Liver (tissue), 9 donors: ENCODE results near the gene PRMT9. TPM values are rescaled to one million over a fixed set of nuclear protein-coding genes. Genes with fewer than 3 reads are reported as not detected.

ENCODE experiments used
- DNase-seq: peaks from one replicate; pipeline ENCODE4 v3.0.0-alpha.2; 2017; ENCODE audit warnings: low spot score
- H3K27ac ChIP-seq, 2 donors: one replicate each; pipeline ENCODE4 v1.7.0; 2013; ENCODE audit warnings: inconsistent platforms in 2 of 2, low read length in 2 of 2, control low read depth in 1 of 2, low read depth in 1 of 2, mild to moderate bottlenecking in 1 of 2
- H3K27me3 ChIP-seq, 4 donors: one replicate each; pipeline versions ENCODE4 v1.6.1 to v1.7.0; 2013; ENCODE audit warnings: low read length in 3 of 4, inconsistent platforms in 1 of 4, mild to moderate bottlenecking in 1 of 4, moderate library complexity in 1 of 4; ENCODE audit not compliant: control insufficient read depth in 4 of 4, insufficient read depth in 4 of 4
- H3K36me3 ChIP-seq, 4 donors: one replicate each; pipeline versions ENCODE4 v1.6.1 to v1.7.0; 2013; ENCODE audit warnings: low read length in 3 of 4, mild to moderate bottlenecking in 3 of 4, low read depth in 1 of 4, moderate library complexity in 1 of 4; ENCODE audit not compliant: control insufficient read depth in 4 of 4, insufficient read depth in 3 of 4
- H3K4me1 ChIP-seq, 4 donors: one replicate each; pipeline versions ENCODE4 v1.6.1 to v1.7.0; 2013; ENCODE audit warnings: low read length in 3 of 4, mild to moderate bottlenecking in 3 of 4, moderate library complexity in 1 of 4; ENCODE audit not compliant: control insufficient read depth in 4 of 4, insufficient read depth in 4 of 4
- H3K4me3 ChIP-seq, 3 donors: one replicate each; pipeline versions ENCODE4 v1.6.1 to v1.7.0; 2013; ENCODE audit warnings: low read length in 3 of 3, control low read depth in 1 of 3, low read depth in 1 of 3, mild to moderate bottlenecking in 1 of 3
- H3K9ac ChIP-seq, 2 donors: one replicate each; pipeline ENCODE4 v1.7.0; 2013; ENCODE audit warnings: low read length in 2 of 2, mild to moderate bottlenecking in 2 of 2, moderate library complexity in 2 of 2, control low read depth in 1 of 2, low read depth in 1 of 2
- H3K9me3 ChIP-seq, 4 donors: one replicate each; pipeline versions ENCODE4 v1.6.1 to v1.7.0; 2013; ENCODE audit warnings: low read length in 3 of 4; ENCODE audit not compliant: control insufficient read depth in 4 of 4
- ATF3 ChIP-seq: IDR thresholded peaks from 2 replicates; pipeline ENCODE4 v1.6.1; 2016; ENCODE audit warnings: antibody characterized with exemption
- CTCF ChIP-seq: fragments of 150-350 bp; IDR thresholded peaks from 2 replicates; pipeline ENCODE4 v1.5.1; 2017; ENCODE audit warnings: improper control_type of control experiment, low read depth, low read length; ENCODE audit not compliant: missing input control
- EGR1 ChIP-seq, 2 donors: IDR thresholded peaks; 2 replicates each; pipeline ENCODE4 v1.6.1; 2016 to 2018; ENCODE audit warnings: antibody characterized with exemption in 2 of 2, low read depth in 2 of 2
- FOXA1 ChIP-seq: IDR thresholded peaks from 2 replicates; pipeline ENCODE4 v1.6.1; 2016; ENCODE audit warnings: antibody characterized with exemption
- FOXA2 ChIP-seq: IDR thresholded peaks from 2 replicates; pipeline ENCODE4 v1.6.1; 2016; ENCODE audit warnings: antibody characterized with exemption
- GABPA ChIP-seq, 2 donors: IDR thresholded peaks in 1 of 2; conservative IDR thresholded peaks in 1 of 2; 2 replicates each; pipeline ENCODE4 v1.6.1; 2016; ENCODE audit warnings: antibody characterized with exemption in 2 of 2, mild to moderate bottlenecking in 1 of 2, moderate library complexity in 1 of 2
- HNF4A ChIP-seq, 2 donors: conservative IDR thresholded peaks; 2 replicates each; pipeline ENCODE4 v1.6.1; 2016; ENCODE audit warnings: antibody characterized with exemption in 2 of 2, mild to moderate bottlenecking in 2 of 2
- HNF4G ChIP-seq: IDR thresholded peaks from 2 replicates; pipeline ENCODE4 v1.6.1; 2016; ENCODE audit warnings: antibody characterized with exemption
- JUND ChIP-seq, 2 donors: IDR thresholded peaks; 2 replicates each; pipeline ENCODE4 v1.6.1; 2016; ENCODE audit warnings: antibody characterized with exemption in 2 of 2
- NR2F2 ChIP-seq: IDR thresholded peaks from 2 replicates; pipeline ENCODE4 v1.6.1; 2016; ENCODE audit warnings: antibody characterized with exemption
- RAD21 ChIP-seq, 2 donors: IDR thresholded peaks; 2 replicates each; pipeline ENCODE4 v1.6.1; 2016; ENCODE audit warnings: antibody characterized with exemption in 2 of 2, mild to moderate bottlenecking in 2 of 2
- REST ChIP-seq: IDR thresholded peaks from 2 replicates; pipeline ENCODE4 v1.6.1; 2016; ENCODE audit warnings: antibody characterized with exemption, mild to moderate bottlenecking
- RXRA ChIP-seq, 2 donors: IDR thresholded peaks; 2 replicates each; pipeline ENCODE4 v1.6.1; 2017 to 2018; ENCODE audit warnings: antibody characterized with exemption in 2 of 2, mild to moderate bottlenecking in 1 of 2
- SP1 ChIP-seq: IDR thresholded peaks from 2 replicates; pipeline ENCODE4 v1.6.1; 2018; ENCODE audit warnings: antibody characterized with exemption, mild to moderate bottlenecking
- TAF1 ChIP-seq: conservative IDR thresholded peaks from 2 replicates; pipeline ENCODE4 v1.6.1; 2016; ENCODE audit warnings: antibody characterized with exemption, mild to moderate bottlenecking
- YY1 ChIP-seq: IDR thresholded peaks from 2 replicates; pipeline ENCODE4 v1.6.1; 2016; ENCODE audit warnings: antibody characterized with exemption, mild to moderate bottlenecking
- ZBTB33 ChIP-seq: IDR thresholded peaks from 2 replicates; pipeline ENCODE4 v1.6.1; 2016; ENCODE audit warnings: antibody characterized with exemption
- WGBS: extraction: QIAGEN DNeasy Blood & Tissue Kit; methylation state at CpG from one replicate; pipeline ENCODE4 v1.1.7; 2013; 5-methylcytosine and 5-hydroxymethylcytosine counted together
- polyA plus RNA-seq, 2 donors: library from polyadenylated mRNA; stranded (reverse) in 1 of 2; unstranded in 1 of 2; fragments of 200-250 nt in 1 of 2; fragments of >200 nt in 1 of 2; fragmentation: Nextera tagmentation in 1 of 2; extraction: Ambion mirVana in 1 of 2; gene quantifications; one replicate each; pipeline versions ENCODE4 v1.2.1 to v1.2.3, GENCODE V29; 2013 to 2015
- total RNA-seq, 2 donors: library from RNA; depleted of rRNA; stranded (reverse); fragments of >200 nt; gene quantifications; one replicate each; pipeline ENCODE4 v1.2.3, GENCODE V29; 2014
- TF ChIP-seq, protein P1 (sequence below): IDR thresholded peaks from 2 replicates; pipeline ENCODE4 v1.6.1; 2016; ENCODE audit warnings: antibody characterized with exemption
- donor health status: healthy.
- donor health status: healthy.
- donor health status: healthy.
- donor health status: healthy.
- donor health status: healthy.

PRMT9 gene
- total and polyA plus RNA-seq, 4 donors = 2.4 to 8.5 (median 5.7) TPM

GRCh38 chr4:147678796-147679549, 5.0 kb downstream of the PRMT9 start:
- H3K9me3 ChIP-seq = no peaks in the 10 kb centered on the region
- H3K4me1 ChIP-seq = peaks cover 3 to 9% (median 5%) of the 10 kb centered on the region in 4 donors
- no peak for DNase-seq
- no peak overlapping the region for H3K4me3 ChIP-seq
- peaks cover 0 to 5% (median 2%) of the 10 kb centered on the region in 4 donors for H3K36me3 ChIP-seq
- no peak overlapping the region for H3K9ac ChIP-seq
- 96% methylated on average over 12 of the region's 12 CpGs for WGBS
- H3K27ac ChIP-seq = no peak overlapping the region
- TF ChIP-seq FOXA1 = no peak
- TF ChIP-seq HNF4A (conservative IDR thresholded peaks at IDR 0.05) = no peak
- no peak for TF ChIP-seq CTCF
- TF ChIP-seq HNF4G = no peak
- TF ChIP-seq TAF1 = no peak
- TF ChIP-seq, protein P1, sequence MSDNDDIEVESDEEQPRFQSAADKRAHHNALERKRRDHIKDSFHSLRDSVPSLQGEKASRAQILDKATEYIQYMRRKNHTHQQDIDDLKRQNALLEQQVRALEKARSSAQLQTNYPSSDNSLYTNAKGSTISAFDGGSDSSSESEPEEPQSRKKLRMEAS = no peak
- no peak for TF ChIP-seq SP1
- TF ChIP-seq RXRA (IDR thresholded peaks at IDR 0.05) = no peak
- TF ChIP-seq YY1 = no peak
- no peak for TF ChIP-seq GABPA (IDR thresholded peaks at IDR 0.05 in 1 of 2, conservative IDR thresholded peaks at IDR 0.05 in 1 of 2)
- TF ChIP-seq RAD21 (IDR thresholded peaks at IDR 0.05) = no peak
- no peak for TF ChIP-seq REST
- no peak for TF ChIP-seq ZBTB33
- TF ChIP-seq JUND (IDR thresholded peaks at IDR 0.05) = no peak
- no peak for TF ChIP-seq FOXA2
- TF ChIP-seq EGR1 (IDR thresholded peaks at IDR 0.05; ENCODE audit: low read depth in 2 of 2) = no peak
- no peak for TF ChIP-seq NR2F2
- no peak for TF ChIP-seq ATF3
- no peaks in the 10 kb centered on the region for H3K27me3 ChIP-seq
